ENCODE measurements around the gene AGPAT2. TPM values are rescaled to one million over a fixed set of nuclear protein-coding genes. Genes with fewer than 3 reads are reported as not detected.

AGPAT2 gene
- total and polyA plus RNA-seq, 2 experiments from 2014 or later: 31.8 to 44.7 TPM

- Histone ChIP-seq H3K36me3 (ENCODE audit: insufficient read depth) (no peaks in the 10 kb centered on the region), H3K27me3 (ENCODE audit: insufficient read depth) (no peaks in the 10 kb centered on the region), H3K4me1 (ENCODE audit: insufficient read depth) (no peaks in the 10 kb centered on the region), H3F3A (replicated peaks; ENCODE audit: low read depth) (no peaks in the 10 kb centered on the region), H3K27ac (ENCODE audit: low read depth) (no peak overlapping the region), H3K9me2 (ENCODE audit: insufficient read depth) (no peaks in the 10 kb centered on the region), H3K79me2 (replicated peaks; ENCODE audit: insufficient read depth) (no peaks in the 10 kb centered on the region), H3K4me2 (no peak overlapping the region), H3K4me3 (no peak overlapping the region), H2AFZ (no peak overlapping the region), H4K20me1 (replicated peaks; ENCODE audit: insufficient read depth) (no peaks in the 10 kb centered on the region)
- Mint-ChIP-seq H3K4me1 (peaks cover 3% of the 10 kb centered on the region; the same call in 2 of the 3 replicates), H3K9me3 (no peaks in the 10 kb centered on the region), H3K27me3 (ENCODE audit: insufficient read depth, low read depth, poor library complexity) (no peaks in the 10 kb centered on the region), H3K36me3 (ENCODE audit: low read depth) (no peaks in the 10 kb centered on the region), H3K27ac (no peak overlapping the region), H3K4me3 (no peak overlapping the region)
- ATAC-seq (no peak), DNase-seq (ENCODE audit: low spot score) (no peak)
- no peak for TF ChIP-seq REST (IDR thresholded peaks at IDR 0.05; ENCODE audit: unreplicated experiment)
- no peak for TF ChIP-seq NANOG (IDR thresholded peaks at IDR 0.05; ENCODE audit: borderline replicate concordance)
- no peak for TF ChIP-seq STAT1 (IDR thresholded peaks at IDR 0.05; ENCODE audit: unreplicated experiment)
- TF ChIP-seq ZNF331 (CRISPR knock-in tag; IDR thresholded peaks at IDR 0.05; ENCODE audit: low read depth): no peak
Measured at GRCh38 chr9:136656795-136657611, 30.3 kb downstream of the AGPAT2 start.

- Histone ChIP-seq H3K9me2 (ENCODE audit: insufficient read depth) (no peaks in the 10 kb centered on the region), H3K4me2 (no peak overlapping the region), H3K36me3 (ENCODE audit: insufficient read depth) (no peaks in the 10 kb centered on the region), H2AFZ (no peak overlapping the region), H3K27ac (ENCODE audit: low read depth) (no peak overlapping the region), H3F3A (replicated peaks; ENCODE audit: low read depth) (no peaks in the 10 kb centered on the region), H4K20me1 (replicated peaks; ENCODE audit: insufficient read depth) (no peaks in the 10 kb centered on the region), H3K4me3 (no peak overlapping the region), H3K4me1 (ENCODE audit: insufficient read depth) (no peaks in the 10 kb centered on the region), H3K27me3 (ENCODE audit: insufficient read depth) (no peaks in the 10 kb centered on the region), H3K79me2 (replicated peaks; ENCODE audit: insufficient read depth) (no peaks in the 10 kb centered on the region)
- DNase-seq (ENCODE audit: low spot score) (no peak), ATAC-seq (no peak)
- no peaks in the 10 kb centered on the region for H3K9me3 Mint-ChIP-seq
- no peak overlapping the region for H3K27ac Mint-ChIP-seq
- H3K27me3 Mint-ChIP-seq (ENCODE audit: insufficient read depth, low read depth, poor library complexity): no peaks in the 10 kb centered on the region
- no peak overlapping the region for H3K4me3 Mint-ChIP-seq
- peaks cover 3% of the 10 kb centered on the region; the same call in 2 of the 3 replicates for H3K4me1 Mint-ChIP-seq
- H3K36me3 Mint-ChIP-seq (ENCODE audit: low read depth): no peaks in the 10 kb centered on the region
- TF ChIP-seq CTCF (conservative IDR thresholded peaks at IDR 0.05; ENCODE audit: low read depth in 2 of 2) (no peak), REST (IDR thresholded peaks at IDR 0.05; ENCODE audit: unreplicated experiment) (no peak), EZH2phosphoT487 (IDR thresholded peaks at IDR 0.05; ENCODE audit: unreplicated experiment) (no peak), CREB1 (CRISPR knock-in tag; IDR thresholded peaks at IDR 0.05; ENCODE audit: low read depth) (no peak), ZNF331 (CRISPR knock-in tag; IDR thresholded peaks at IDR 0.05; ENCODE audit: low read depth) (no peak), POLR2AphosphoS5 (IDR thresholded peaks at IDR 0.05; ENCODE audit: low read depth) (no peak), EZH2 (IDR thresholded peaks at IDR 0.05; ENCODE audit: low read depth, unreplicated experiment) (no peak)
Measured at GRCh38 chr9:136656183-136656738, 31.0 kb downstream of the AGPAT2 start.
